ENCODE data around the gene PARN. TPM values are rescaled to one million over a fixed set of nuclear protein-coding genes. Genes with fewer than 3 reads are reported as not detected.

Gene PARN
- total RNA-seq, 1 experiment from 2014 or later: 56.2 TPM

DNA sequence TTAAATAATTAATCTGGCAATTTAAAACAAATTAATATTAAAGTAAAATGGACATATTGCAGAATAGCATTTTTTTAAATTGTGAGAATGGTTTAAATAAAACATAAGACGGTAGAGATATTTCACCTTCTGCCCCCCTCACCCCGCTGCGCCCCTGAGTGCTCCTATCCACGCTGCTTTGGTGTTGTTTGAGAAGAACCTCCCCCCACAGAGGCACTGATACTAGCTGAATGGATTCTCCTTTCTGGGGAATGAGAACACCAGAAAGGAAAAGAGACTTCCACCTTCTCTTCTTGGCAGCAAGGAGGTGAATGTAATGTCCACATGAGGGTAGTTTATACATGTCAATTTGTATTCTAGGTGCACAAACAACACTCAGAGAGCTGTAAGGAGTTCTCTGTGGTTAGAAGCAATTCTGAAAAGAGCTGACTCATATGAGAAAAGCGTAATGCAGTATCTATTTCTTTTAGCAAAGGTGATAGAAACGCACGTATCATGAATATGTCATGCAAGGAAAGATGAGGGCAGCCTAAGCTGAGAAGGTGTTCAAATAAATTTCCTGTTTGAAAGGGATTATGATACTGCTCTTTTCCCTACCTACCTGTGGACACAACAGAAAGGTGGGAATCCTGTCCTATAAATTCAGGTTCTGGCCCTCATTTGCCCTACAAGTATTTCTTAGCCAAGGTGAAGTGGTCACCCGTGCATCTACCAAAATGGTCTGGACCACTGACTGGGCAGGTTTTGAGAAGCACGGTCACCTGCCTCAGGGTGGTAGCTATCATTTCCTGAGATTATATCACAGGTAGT is 126.9 kb downstream of the PARN start:
- no peak overlapping the region for H3K4me2 ChIP-seq (ENCODE audit: insufficient read depth, insufficient read length, low read length)
- no peak overlapping the region for H2AFZ ChIP-seq (ENCODE audit: low read length)
- peaks cover 7% of the 10 kb centered on the region for H3K4me1 ChIP-seq (ENCODE audit: insufficient read depth, low read length)
- no peak overlapping the region for H2BK20ac ChIP-seq (ENCODE audit: low read depth, low read length, poor library complexity, severe bottlenecking)
- no peak overlapping the region for H4K91ac ChIP-seq (ENCODE audit: insufficient read length, low read depth, low read length)
- H3K79me1 ChIP-seq (ENCODE audit: insufficient read depth, low read depth, low read length, poor library complexity, severe bottlenecking): no peaks in the 10 kb centered on the region
- no peaks in the 10 kb centered on the region for H3K79me2 ChIP-seq (ENCODE audit: insufficient read depth, low read length)
- no peak for DNase-seq
- no peaks in the 10 kb centered on the region for H3K23me2 ChIP-seq (ENCODE audit: insufficient read length, low read depth, low read length, poor library complexity, severe bottlenecking)
- H3K27ac Mint-ChIP-seq: peak overlapping the region in 2 of 3 experiments; percentile 77 to 90; a peak in 3 of 7 replicates
- H2BK12ac ChIP-seq (ENCODE audit: insufficient read length, low read depth, low read length): no peak overlapping the region
- no peak overlapping the region for H3K23ac ChIP-seq (ENCODE audit: insufficient read length, low read depth, low read length)
- no peak overlapping the region for H3K56ac ChIP-seq (ENCODE audit: insufficient read length, low read depth, low read length)
- WGBS (ENCODE audit: extremely low coverage, insufficient read length, low lambda C conversion rate): no CpG with 5 or more reads among the region's 9 CpGs
- H3T11ph ChIP-seq (ENCODE audit: low read length): no peak overlapping the region
- no peaks in the 10 kb centered on the region for H3K9me3 ChIP-seq (ENCODE audit: control insufficient read depth, low read depth, low read length)
- H2BK5ac ChIP-seq (ENCODE audit: insufficient read length, low read length): no peak overlapping the region
- peaks cover 42 to 46% of the 10 kb centered on the region in 2 experiments for H3K4me1 Mint-ChIP-seq
- H3K27ac ChIP-seq (ENCODE audit: insufficient read length, low read depth, low read length): no peak overlapping the region
- H3K27me3 ChIP-seq (ENCODE audit: insufficient read depth, low read length): no peaks in the 10 kb centered on the region
- H3K27me3 Mint-ChIP-seq (ENCODE audit: low read depth): no peaks in the 10 kb centered on the region
- no peak overlapping the region for H3K14ac ChIP-seq (ENCODE audit: insufficient read depth, low read length)
- no peak overlapping the region for H2BK15ac ChIP-seq (ENCODE audit: low read depth, low read length)
- no peak overlapping the region for H3K4ac ChIP-seq (ENCODE audit: low read depth, low read length)
- no peak overlapping the region for H4K5ac ChIP-seq (ENCODE audit: insufficient read length, low read depth, low read length)
- no peak overlapping the region for H3K9ac ChIP-seq (ENCODE audit: extremely low read depth, insufficient read length, low read length)
- no peak overlapping the region for H4K8ac ChIP-seq (replicated peaks; ENCODE audit: insufficient read length, low read depth, low read length)
- no peak overlapping the region for H2AK5ac ChIP-seq (ENCODE audit: insufficient read length, low read length)
- no peak overlapping the region for H3K18ac ChIP-seq (ENCODE audit: insufficient read length, low read depth, low read length)
- no peaks in the 10 kb centered on the region for H4K20me1 ChIP-seq (ENCODE audit: control insufficient read depth, insufficient read depth, insufficient read length)
- no peak for TF ChIP-seq CTCF (conservative IDR thresholded peaks at IDR 0.05)
- no peaks in the 10 kb centered on the region for H3K36me3 Mint-ChIP-seq (ENCODE audit: insufficient read depth in 1 of 3, low read depth in 3 of 3)
- H3K9me3 Mint-ChIP-seq: no peaks in the 10 kb centered on the region
- H3K4me3 Mint-ChIP-seq: no peak overlapping the region
- H2BK120ac ChIP-seq (ENCODE audit: low read depth, low read length, poor library complexity, severe bottlenecking): no peak overlapping the region
